ENCODE results near the gene FBXO39.

DNA sequence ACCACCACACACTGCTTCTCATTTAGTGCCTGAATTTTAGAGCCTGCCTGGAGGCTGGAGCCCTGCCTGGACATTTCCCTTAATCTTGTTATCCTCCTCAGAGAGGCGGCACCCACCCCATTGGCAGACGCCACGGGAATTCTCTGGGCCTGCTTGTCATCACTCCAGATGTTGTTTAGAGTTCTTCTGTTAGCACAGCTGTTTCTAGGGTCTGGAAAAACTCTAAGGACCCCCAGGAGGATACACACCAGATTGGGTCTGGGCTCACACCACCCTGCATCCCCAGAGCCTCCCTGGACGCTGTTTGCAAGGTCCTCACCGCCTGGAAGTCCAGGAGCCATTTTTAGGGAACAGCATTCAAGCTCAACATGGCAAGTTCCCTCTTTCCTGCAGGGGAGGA, 20.7 kb upstream of the FBXO39 start:
- TF ChIP-seq POLR2AphosphoS5 (IDR thresholded peaks at IDR 0.05) (no peak), POLR2A (IDR thresholded peaks at IDR 0.05) (no peak)

All from prostate gland (tissue), 1 donor.